GM12878 (cell line): ENCODE data around the gene WDR91. TPM values are rescaled to one million over a fixed set of nuclear protein-coding genes. Genes with fewer than 3 reads are reported as not detected.

Experiments used
- ATAC-seq: fragments of 200-7000 bp; cut with Tn5 transposase; 3 replicates; pipeline ENCODE4 v1.9.1; 2020; ENCODE audit warnings: mild to moderate bottlenecking, moderate library complexity
- BruUV-seq: library from RNA; stranded (reverse); fragments of 400-500 nt; replicated peaks from 2 replicates; lab custom pipeline; 2021; lab: Mats Ljungman, UMichigan
- CTCF ChIA-PET: fragments of 300-600 bp; sonication (Branson Sonifier 250); formaldehyde crosslinking; extraction: SDS; loops from one replicate; lab custom pipeline; 2021; ENCODE audit warnings: inconsistent platforms; lab: Yijun Ruan, JAX
- POLR2A ChIA-PET: fragments of 350-600 bp; formaldehyde crosslinking; extraction: SDS; loops from one replicate; lab custom pipeline; 2021; ENCODE audit warnings: inconsistent platforms; lab: Charles Lee
- RAD21 ChIA-PET: fragments of 300-600 bp; sonication (Branson Sonifier 250); formaldehyde crosslinking; loops from one replicate; lab custom pipeline; 2023; ENCODE audit warnings: antibody characterized with exemption; ENCODE audit not compliant: unreplicated experiment; lab: Charles Lee
- SMC1A ChIA-PET: fragments of 300-600 bp; sonication (Branson Sonifier 250); formaldehyde crosslinking; loops from one replicate; lab custom pipeline; 2023; ENCODE audit not compliant: unreplicated experiment, uncharacterized antibody; lab: Charles Lee
- DNase-seq: peaks from one replicate; pipeline ENCODE4 v3.0.0-alpha.2; 2011; ENCODE audit warnings: low read depth, low spot score
- FAIRE-seq: peaks from 3 replicates; lab custom pipeline; 2011; peaks lifted over from hg19 to GRCh38; lab: Jason Lieb, UNC
- H2AFZ ChIP-seq: 2 replicates; pipeline ENCODE4 v1.6.0; 2011; ENCODE audit warnings: low read depth, low read length, control low read depth; ENCODE audit not compliant: control insufficient read depth
- H3K27ac ChIP-seq: 2 replicates; pipeline ENCODE4 v1.5.1; 2011; ENCODE audit warnings: control low read depth; ENCODE audit not compliant: control insufficient read depth, insufficient read depth
- H3K27me3 ChIP-seq, 2 experiments: replicated peaks in 1 of 2; 2 replicates each; pipeline versions ENCODE4 v1.6.0 to v1.6.1; 2011; ENCODE audit warnings: low read length in 1 of 2; ENCODE audit not compliant: control insufficient read depth in 2 of 2, insufficient read depth in 2 of 2
- H3K36me3 ChIP-seq, 2 experiments: 2 replicates each; pipeline ENCODE4 v1.5.1; 2011; ENCODE audit warnings: low read length in 1 of 2; ENCODE audit not compliant: control insufficient read depth in 2 of 2, insufficient read depth in 2 of 2
- H3K4me1 ChIP-seq: 2 replicates; pipeline ENCODE4 v1.6.1; 2011; ENCODE audit warnings: mild to moderate bottlenecking, low read length, moderate library complexity, mixed read lengths; ENCODE audit not compliant: control insufficient read depth, insufficient read depth
- H3K4me2 ChIP-seq: 2 replicates; pipeline ENCODE4 v1.6.0; 2011; ENCODE audit warnings: control low read depth; ENCODE audit not compliant: control insufficient read depth, insufficient read depth
- H3K4me3 ChIP-seq: fragments of 200-600 bp; sonication (generic); 2 replicates; pipeline ENCODE4 v1.5.1; 2016
- H3K79me2 ChIP-seq: 2 replicates; pipeline ENCODE4 v1.6.0; 2011; ENCODE audit warnings: low read length; ENCODE audit not compliant: control insufficient read depth, insufficient read depth
- H3K9ac ChIP-seq: 2 replicates; pipeline ENCODE4 v1.8.0; 2011; ENCODE audit warnings: low read length, control low read depth, mixed read lengths; ENCODE audit not compliant: control insufficient read depth, insufficient read depth
- H3K9me3 ChIP-seq: replicated peaks from 3 replicates; pipeline ENCODE4 v1.5.1; 2011; ENCODE audit warnings: mild to moderate bottlenecking, low read length; ENCODE audit not compliant: control insufficient read depth, insufficient read depth
- H4K20me1 ChIP-seq: 2 replicates; pipeline ENCODE4 v1.6.0; 2011; ENCODE audit not compliant: control insufficient read depth, insufficient read depth
- ASH2L ChIP-seq: fragments of 300-600, 200-600 bp; sonication (generic); IDR thresholded peaks from 2 replicates; pipeline ENCODE4 v1.6.1; 2017; ENCODE audit warnings: low read depth, mild to moderate bottlenecking, borderline replicate concordance
- BHLHE40 ChIP-seq, 2 experiments: fragments of 450-650 bp in 1 of 2; IDR thresholded peaks; 2 replicates each; pipeline ENCODE4 v1.6.1; 2011 to 2017; ENCODE audit warnings: low read depth in 2 of 2, borderline replicate concordance in 1 of 2, improper control_type of control experiment in 1 of 2, low read length in 1 of 2, mild to moderate bottlenecking in 1 of 2
- EED ChIP-seq: sonication (generic); IDR thresholded peaks from 2 replicates; pipeline ENCODE4 v1.6.1; 2016; ENCODE audit warnings: antibody characterized with exemption, low read depth
- ESRRA ChIP-seq: IDR thresholded peaks from 2 replicates; pipeline ENCODE4 v1.6.1; 2012; ENCODE audit warnings: mild to moderate bottlenecking, low read length, improper control_type of control experiment
- MEF2A ChIP-seq: IDR thresholded peaks from 2 replicates; pipeline ENCODE4 v1.6.1; 2011; ENCODE audit warnings: low read depth, mild to moderate bottlenecking, low read length, moderate library complexity; ENCODE audit not compliant: insufficient read depth
- SMAD1 ChIP-seq: fragments of 450-650 bp; IDR thresholded peaks from 2 replicates; pipeline ENCODE4 v1.6.1; 2018; ENCODE audit warnings: mild to moderate bottlenecking, low read depth; ENCODE audit not compliant: partially characterized antibody
- ZZZ3 ChIP-seq: IDR thresholded peaks from 2 replicates; pipeline ENCODE4 v1.6.1; 2011; ENCODE audit warnings: low read depth; ENCODE audit not compliant: control insufficient read depth, insufficient read length
- WGBS: methylation state at CpG from one replicate; pipeline ENCODE4 v1.1.6; 2016; ENCODE audit warnings: low lambda C conversion rate; ENCODE audit not compliant: insufficient replicate concordance, insufficient coverage; ENCODE audit errors: missing lambda C conversion rate; 5-methylcytosine and 5-hydroxymethylcytosine counted together
- in situ Hi-C: fragments of 300-500 bp; cut with MboI; formaldehyde crosslinking; loops from 9 replicates; pipeline ENCODE4 v1.14.3; 2018; ENCODE audit warnings: mixed read lengths
- intact Hi-C: fragments of 100-400 bp; cut with micrococcal nuclease; formaldehyde crosslinking; loops from one replicate; pipeline ENCODE4 v1.14.2; 2022; ENCODE audit not compliant: unreplicated experiment
- polyA plus RNA-seq, 11 experiments: library from polyadenylated mRNA; depleted of rRNA in 4 of 11; unstranded in 6 of 11; stranded (reverse) in 5 of 11; fragments of >200 nt; fragmentation: Nextera tagmentation in 4 of 11; fragmentation: Illumina TruSeq in 1 of 11; extraction: Ambion mirVana in 4 of 11; extraction: Trizol in 1 of 11; gene quantifications; 1 replicate in 1 of 11; 2 replicates in 10 of 11; pipeline versions ENCODE4 v1.2.1 to v1.2.3, GENCODE V29; 2011 to 2016; ENCODE audit warnings: inconsistent platforms in 2 of 11, missing spikeins in 2 of 11, low read depth in 1 of 11
- total RNA-seq, 4 experiments: library from RNA; depleted of rRNA in 3 of 4; stranded (reverse); fragments of >200 nt in 3 of 4; fragmentation: Illumina TruSeq in 1 of 4; extraction: Trizol in 1 of 4; gene quantifications; 2 replicates each; pipeline versions ENCODE4 v1.2.1 to v1.2.3, GENCODE V29; 2013 to 2021
- TF ChIP-seq, protein P1 (sequence below): fragments of 450-650 bp; IDR thresholded peaks from 2 replicates; pipeline ENCODE4 v1.6.1; 2017; ENCODE audit warnings: borderline replicate concordance
- TF ChIP-seq, protein P2 (sequence below): IDR thresholded peaks from 2 replicates; pipeline ENCODE4 v1.6.1; 2012; ENCODE audit warnings: mild to moderate bottlenecking, low read depth, low read length
- TF ChIP-seq, protein P3 (sequence below): IDR thresholded peaks from 2 replicates; pipeline ENCODE4 v1.6.1; 2012; ENCODE audit warnings: low read depth, low read length, improper control_type of control experiment
- TF ChIP-seq, protein P4 (sequence below): fragments of 450-650 bp; formaldehyde crosslinking; IDR thresholded peaks from 2 replicates; pipeline ENCODE4 v1.5.0; 2022; ENCODE audit warnings: mild to moderate bottlenecking, missing genetic modification characterization
- TF ChIP-seq, protein P5 (sequence below): fragments of 450-650 bp; IDR thresholded peaks from 2 replicates; pipeline ENCODE4 v1.6.1; 2016; ENCODE audit warnings: mild to moderate bottlenecking

Gene WDR91
- total and polyA plus RNA-seq, 10 of the 15 experiments (the other 5 are each of a cell fraction or from before 2014, with no cell fraction given): 7.6 to 83.3 (median 16.5) TPM

DNA sequence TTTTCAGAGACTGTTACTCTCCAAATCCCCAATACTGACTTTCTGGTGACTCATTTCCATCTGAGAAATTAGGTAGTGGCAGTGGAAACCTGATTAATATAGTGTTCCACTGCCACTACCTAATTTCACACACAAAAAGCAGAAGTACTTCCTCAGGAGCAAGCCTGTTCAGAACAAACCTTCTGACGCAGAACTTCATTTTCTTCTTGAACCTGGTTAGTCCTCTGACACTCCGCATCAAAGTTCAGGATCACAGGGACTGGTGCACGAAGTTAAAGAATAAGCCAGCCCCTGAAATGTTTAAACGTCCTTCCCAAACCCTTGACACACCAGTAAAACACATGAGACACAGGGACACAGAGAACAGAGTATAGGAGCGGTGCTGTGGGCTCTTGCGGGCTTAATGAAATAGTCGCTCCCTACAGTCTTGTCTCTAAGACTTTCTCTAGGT is 4.4 kb downstream of the WDR91 start:
- ATAC-seq (peak; percentile 44), DNase-seq (peak; percentile 72), FAIRE-seq (peak; percentile 74)
- ChIA-PET SMC1A (interaction anchor here (0.7 to 10.8 kb wide), 14 partner anchors 9 to 220 kb away, joined by 3 to 251 read pairs (median 4); partner anchors contain the start of genes AGBL3, CYREN and TMEM140), CTCF (interaction anchor here (0.6 to 10.4 kb wide), 7 partner anchors 8 to 220 kb away, joined by 3 to 109 read pairs (median 6); partner anchors contain the start of genes AGBL3 and CYREN), RAD21 (interaction anchor here (0.7 to 11.2 kb wide), 11 partner anchors 17 to 219 kb away, joined by 3 to 230 read pairs (median 8); partner anchors contain the start of genes AGBL3, CYREN and TMEM140), POLR2A (interaction anchor here (0.8 to 10.8 kb wide), 11 partner anchors 9 to 219 kb away, joined by 3 to 299 read pairs (median 6); partner anchors contain the start of gene CYREN)
- peaks cover 3 to 27% of the 10 kb centered on the region in 2 experiments; a peak in 2 of 4 replicates for H3K36me3 ChIP-seq
- no TSS peak for BruUV-seq
- peak overlapping the region; percentile 99 for H3K4me2 ChIP-seq
- H3K4me1 ChIP-seq: peaks cover 44% of the 10 kb centered on the region
- intact Hi-C loops: loop anchor here (1.0 kb wide), 2 partner anchors 19 to 36 kb away; no protein-coding TSS in a partner anchor
- peak overlapping the region; percentile 92 for H3K27ac ChIP-seq
- H3K79me2 ChIP-seq: peaks cover 77% of the 10 kb centered on the region
- H4K20me1 ChIP-seq: no peaks in the 10 kb centered on the region
- H3K9ac ChIP-seq: peak overlapping the region; percentile 71
- peak overlapping the region; percentile 99 for H3K4me3 ChIP-seq
- no peaks in the 10 kb centered on the region for H3K27me3 ChIP-seq
- 42% methylated on average over 7 of the region's 7 CpGs for WGBS
- no peaks in the 10 kb centered on the region for H3K9me3 ChIP-seq
- H2AFZ ChIP-seq: no peak overlapping the region
- in situ Hi-C loops: no loop called here
- TF ChIP-seq BHLHE40 (IDR thresholded peaks at IDR 0.05; ENCODE audit: borderline replicate concordance in 1 of 2, low read depth in 2 of 2, low read length in 1 of 2) (peak in 1 of 2 experiments; percentile 28; a peak in 1 of 4 replicates), MEF2A (0 out of 2 replicates have a peak, but pooled peaks have one; percentile 6), ASH2L (no peak), ESRRA (no peak), EED (peak; percentile 55), SMAD1 (peak; percentile 62), ZZZ3 (no peak)
- TF ChIP-seq, protein P1, sequence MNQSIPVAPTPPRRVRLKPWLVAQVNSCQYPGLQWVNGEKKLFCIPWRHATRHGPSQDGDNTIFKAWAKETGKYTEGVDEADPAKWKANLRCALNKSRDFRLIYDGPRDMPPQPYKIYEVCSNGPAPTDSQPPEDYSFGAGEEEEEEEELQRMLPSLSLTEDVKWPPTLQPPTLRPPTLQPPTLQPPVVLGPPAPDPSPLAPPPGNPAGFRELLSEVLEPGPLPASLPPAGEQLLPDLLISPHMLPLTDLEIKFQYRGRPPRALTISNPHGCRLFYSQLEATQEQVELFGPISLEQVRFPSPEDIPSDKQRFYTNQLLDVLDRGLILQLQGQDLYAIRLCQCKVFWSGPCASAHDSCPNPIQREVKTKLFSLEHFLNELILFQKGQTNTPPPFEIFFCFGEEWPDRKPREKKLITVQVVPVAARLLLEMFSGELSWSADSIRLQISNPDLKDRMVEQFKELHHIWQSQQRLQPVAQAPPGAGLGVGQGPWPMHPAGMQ: no peak
- TF ChIP-seq, protein P2, sequence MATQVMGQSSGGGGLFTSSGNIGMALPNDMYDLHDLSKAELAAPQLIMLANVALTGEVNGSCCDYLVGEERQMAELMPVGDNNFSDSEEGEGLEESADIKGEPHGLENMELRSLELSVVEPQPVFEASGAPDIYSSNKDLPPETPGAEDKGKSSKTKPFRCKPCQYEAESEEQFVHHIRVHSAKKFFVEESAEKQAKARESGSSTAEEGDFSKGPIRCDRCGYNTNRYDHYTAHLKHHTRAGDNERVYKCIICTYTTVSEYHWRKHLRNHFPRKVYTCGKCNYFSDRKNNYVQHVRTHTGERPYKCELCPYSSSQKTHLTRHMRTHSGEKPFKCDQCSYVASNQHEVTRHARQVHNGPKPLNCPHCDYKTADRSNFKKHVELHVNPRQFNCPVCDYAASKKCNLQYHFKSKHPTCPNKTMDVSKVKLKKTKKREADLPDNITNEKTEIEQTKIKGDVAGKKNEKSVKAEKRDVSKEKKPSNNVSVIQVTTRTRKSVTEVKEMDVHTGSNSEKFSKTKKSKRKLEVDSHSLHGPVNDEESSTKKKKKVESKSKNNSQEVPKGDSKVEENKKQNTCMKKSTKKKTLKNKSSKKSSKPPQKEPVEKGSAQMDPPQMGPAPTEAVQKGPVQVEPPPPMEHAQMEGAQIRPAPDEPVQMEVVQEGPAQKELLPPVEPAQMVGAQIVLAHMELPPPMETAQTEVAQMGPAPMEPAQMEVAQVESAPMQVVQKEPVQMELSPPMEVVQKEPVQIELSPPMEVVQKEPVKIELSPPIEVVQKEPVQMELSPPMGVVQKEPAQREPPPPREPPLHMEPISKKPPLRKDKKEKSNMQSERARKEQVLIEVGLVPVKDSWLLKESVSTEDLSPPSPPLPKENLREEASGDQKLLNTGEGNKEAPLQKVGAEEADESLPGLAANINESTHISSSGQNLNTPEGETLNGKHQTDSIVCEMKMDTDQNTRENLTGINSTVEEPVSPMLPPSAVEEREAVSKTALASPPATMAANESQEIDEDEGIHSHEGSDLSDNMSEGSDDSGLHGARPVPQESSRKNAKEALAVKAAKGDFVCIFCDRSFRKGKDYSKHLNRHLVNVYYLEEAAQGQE: no peak
- TF ChIP-seq, protein P3, sequence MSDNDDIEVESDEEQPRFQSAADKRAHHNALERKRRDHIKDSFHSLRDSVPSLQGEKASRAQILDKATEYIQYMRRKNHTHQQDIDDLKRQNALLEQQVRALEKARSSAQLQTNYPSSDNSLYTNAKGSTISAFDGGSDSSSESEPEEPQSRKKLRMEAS: no peak
- TF ChIP-seq, protein P4, sequence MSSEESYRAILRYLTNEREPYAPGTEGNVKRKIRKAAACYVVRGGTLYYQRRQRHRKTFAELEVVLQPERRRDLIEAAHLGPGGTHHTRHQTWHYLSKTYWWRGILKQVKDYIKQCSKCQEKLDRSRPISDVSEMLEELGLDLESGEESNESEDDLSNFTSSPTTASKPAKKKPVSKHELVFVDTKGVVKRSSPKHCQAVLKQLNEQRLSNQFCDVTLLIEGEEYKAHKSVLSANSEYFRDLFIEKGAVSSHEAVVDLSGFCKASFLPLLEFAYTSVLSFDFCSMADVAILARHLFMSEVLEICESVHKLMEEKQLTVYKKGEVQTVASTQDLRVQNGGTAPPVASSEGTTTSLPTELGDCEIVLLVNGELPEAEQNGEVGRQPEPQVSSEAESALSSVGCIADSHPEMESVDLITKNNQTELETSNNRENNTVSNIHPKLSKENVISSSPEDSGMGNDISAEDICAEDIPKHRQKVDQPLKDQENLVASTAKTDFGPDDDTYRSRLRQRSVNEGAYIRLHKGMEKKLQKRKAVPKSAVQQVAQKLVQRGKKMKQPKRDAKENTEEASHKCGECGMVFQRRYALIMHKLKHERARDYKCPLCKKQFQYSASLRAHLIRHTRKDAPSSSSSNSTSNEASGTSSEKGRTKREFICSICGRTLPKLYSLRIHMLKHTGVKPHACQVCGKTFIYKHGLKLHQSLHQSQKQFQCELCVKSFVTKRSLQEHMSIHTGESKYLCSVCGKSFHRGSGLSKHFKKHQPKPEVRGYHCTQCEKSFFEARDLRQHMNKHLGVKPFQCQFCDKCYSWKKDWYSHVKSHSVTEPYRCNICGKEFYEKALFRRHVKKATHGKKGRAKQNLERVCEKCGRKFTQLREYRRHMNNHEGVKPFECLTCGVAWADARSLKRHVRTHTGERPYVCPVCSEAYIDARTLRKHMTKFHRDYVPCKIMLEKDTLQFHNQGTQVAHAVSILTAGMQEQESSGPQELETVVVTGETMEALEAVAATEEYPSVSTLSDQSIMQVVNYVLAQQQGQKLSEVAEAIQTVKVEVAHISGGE (CRISPR knock-in tag): no peak
- TF ChIP-seq, protein P5, sequence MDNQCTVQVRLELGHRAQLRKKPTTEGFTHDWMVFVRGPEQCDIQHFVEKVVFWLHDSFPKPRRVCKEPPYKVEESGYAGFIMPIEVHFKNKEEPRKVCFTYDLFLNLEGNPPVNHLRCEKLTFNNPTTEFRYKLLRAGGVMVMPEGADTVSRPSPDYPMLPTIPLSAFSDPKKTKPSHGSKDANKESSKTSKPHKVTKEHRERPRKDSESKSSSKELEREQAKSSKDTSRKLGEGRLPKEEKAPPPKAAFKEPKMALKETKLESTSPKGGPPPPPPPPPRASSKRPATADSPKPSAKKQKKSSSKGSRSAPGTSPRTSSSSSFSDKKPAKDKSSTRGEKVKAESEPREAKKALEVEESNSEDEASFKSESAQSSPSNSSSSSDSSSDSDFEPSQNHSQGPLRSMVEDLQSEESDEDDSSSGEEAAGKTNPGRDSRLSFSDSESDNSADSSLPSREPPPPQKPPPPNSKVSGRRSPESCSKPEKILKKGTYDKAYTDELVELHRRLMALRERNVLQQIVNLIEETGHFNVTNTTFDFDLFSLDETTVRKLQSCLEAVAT: peak; percentile 97
